Keratinocyte (primary cell): ENCODE results near the gene U2SURP.

Experiments used
- CTCF ChIP-seq, 3 experiments: IDR thresholded peaks in 1 of 3; conservative IDR thresholded peaks in 1 of 3; optimal IDR thresholded peaks in 1 of 3; 2 replicates in 2 of 3; 3 replicates in 1 of 3; pipeline versions ENCODE3 to v1.5.1; 2011; ENCODE audit warnings: low read length in 3 of 3, mild to moderate bottlenecking in 3 of 3, moderate library complexity in 2 of 3, control low read depth in 1 of 3, inconsistent platforms in 1 of 3; ENCODE audit not compliant: insufficient read depth in 2 of 3; ENCODE audit errors: extremely low read depth in 1 of 3
- EZH2 ChIP-seq: IDR thresholded peaks from one replicate; pipeline ENCODE4 v1.6.1; 2012; ENCODE audit warnings: inconsistent platforms, mild to moderate bottlenecking, low read length, moderate library complexity

GRCh38 chr3:143014921-143015320, 13.6 kb downstream of the U2SURP start:
- no peak for TF ChIP-seq CTCF (optimal IDR thresholded peaks at IDR 0.05 in 1 of 3, IDR thresholded peaks at IDR 0.05 in 1 of 3, conservative IDR thresholded peaks at IDR 0.05 in 1 of 3; ENCODE audit: extremely low read depth in 1 of 3, insufficient read depth in 2 of 3, low read length in 3 of 3)
- no peak for TF ChIP-seq EZH2
